ENCODE measurements around the gene CBFA2T2.

DNA sequence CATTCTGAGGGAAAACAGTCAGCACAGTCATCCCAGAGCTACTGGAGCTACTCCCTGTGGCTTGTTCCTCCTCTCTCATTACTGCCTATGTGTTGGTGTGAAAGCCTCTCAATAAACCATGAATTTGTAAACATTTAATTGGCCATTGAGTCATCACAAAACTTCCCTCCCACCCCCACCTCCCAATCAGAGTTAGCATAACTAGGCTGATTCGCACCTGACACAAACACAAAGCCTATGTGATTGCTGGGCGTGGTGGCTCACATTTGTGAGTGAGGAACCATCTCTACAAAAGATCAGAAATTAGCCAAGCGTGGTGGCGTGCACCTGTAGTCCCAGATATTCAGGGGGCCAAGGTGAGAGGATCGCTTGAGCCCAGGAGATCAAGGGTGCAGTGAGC is 29.2 kb upstream of the CBFA2T2 start:
- TF ChIP-seq, protein P1, sequence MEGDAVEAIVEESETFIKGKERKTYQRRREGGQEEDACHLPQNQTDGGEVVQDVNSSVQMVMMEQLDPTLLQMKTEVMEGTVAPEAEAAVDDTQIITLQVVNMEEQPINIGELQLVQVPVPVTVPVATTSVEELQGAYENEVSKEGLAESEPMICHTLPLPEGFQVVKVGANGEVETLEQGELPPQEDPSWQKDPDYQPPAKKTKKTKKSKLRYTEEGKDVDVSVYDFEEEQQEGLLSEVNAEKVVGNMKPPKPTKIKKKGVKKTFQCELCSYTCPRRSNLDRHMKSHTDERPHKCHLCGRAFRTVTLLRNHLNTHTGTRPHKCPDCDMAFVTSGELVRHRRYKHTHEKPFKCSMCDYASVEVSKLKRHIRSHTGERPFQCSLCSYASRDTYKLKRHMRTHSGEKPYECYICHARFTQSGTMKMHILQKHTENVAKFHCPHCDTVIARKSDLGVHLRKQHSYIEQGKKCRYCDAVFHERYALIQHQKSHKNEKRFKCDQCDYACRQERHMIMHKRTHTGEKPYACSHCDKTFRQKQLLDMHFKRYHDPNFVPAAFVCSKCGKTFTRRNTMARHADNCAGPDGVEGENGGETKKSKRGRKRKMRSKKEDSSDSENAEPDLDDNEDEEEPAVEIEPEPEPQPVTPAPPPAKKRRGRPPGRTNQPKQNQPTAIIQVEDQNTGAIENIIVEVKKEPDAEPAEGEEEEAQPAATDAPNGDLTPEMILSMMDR (conservative IDR thresholded peaks at IDR 0.05 in 1 of 2, IDR thresholded peaks at IDR 0.05 in 1 of 2; ENCODE audit: extremely low read depth in 1 of 2, insufficient read depth in 1 of 2, low read depth in 1 of 2, low read length in 2 of 2), result no peak
- no peak for TF ChIP-seq EZH2 (IDR thresholded peaks at IDR 0.05; ENCODE audit: borderline replicate concordance, low read length)
